ENCODE data around the gene SIK3.
"Not testable (repeated sequence)": the region's sequence is repeated elsewhere in the genome, so short reads cannot be mapped to it uniquely, and the experiment has no call there.

Gene SIK3

DNA sequence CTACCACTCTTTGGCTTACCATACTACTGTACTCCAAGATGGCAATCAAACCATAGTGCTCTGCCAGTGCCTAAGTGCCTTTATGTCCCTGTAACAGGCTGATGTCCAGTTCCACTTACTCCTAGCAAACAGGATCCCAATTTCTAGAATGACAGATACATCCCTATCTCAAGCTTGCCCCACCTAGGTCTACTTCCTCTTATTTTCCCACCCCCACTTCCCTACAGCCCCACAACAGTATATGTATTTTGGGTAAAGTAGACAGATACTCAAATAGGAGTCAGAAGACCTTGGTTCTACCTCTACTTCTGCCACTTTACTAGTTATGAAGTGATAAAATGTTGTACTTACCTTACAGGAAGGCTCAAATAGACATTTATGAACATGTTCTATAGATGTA, 24.1 kb downstream of the SIK3 start:
- DNase-seq: no peak

GRCh38 chr11:117073539-117073938, 24.7 kb downstream of the SIK3 start:
- no peak for DNase-seq

GRCh38 chr11:117072517-117073461, 25.4 kb downstream of the SIK3 start:
- DNase-seq: no peak

DNA sequence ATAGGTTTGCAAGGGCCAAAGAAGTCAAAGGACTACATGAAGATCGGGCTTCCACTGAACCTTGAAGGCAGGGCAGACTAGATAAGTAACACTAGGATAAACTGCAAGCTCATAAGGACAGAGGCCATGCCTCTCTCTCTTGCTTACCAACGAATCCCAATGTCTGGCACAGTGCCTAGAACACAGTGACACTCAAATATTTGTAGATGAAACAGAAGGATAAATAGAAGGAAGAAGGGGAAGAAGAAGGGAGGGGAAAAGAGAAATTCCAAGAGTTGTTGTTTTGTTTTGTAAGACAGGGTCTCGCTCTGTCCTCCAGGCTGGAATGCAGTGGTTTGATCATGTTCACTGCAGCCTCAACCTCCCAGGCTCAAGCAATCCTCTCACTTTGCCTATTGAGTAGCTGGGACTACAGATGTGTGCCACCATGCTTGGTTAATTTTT, 26.9 kb downstream of the SIK3 start:
- DNase-seq: no peak

GRCh38 chr11:117070016-117070415, 28.2 kb downstream of the SIK3 start:
- DNase-seq: no peak

DNA sequence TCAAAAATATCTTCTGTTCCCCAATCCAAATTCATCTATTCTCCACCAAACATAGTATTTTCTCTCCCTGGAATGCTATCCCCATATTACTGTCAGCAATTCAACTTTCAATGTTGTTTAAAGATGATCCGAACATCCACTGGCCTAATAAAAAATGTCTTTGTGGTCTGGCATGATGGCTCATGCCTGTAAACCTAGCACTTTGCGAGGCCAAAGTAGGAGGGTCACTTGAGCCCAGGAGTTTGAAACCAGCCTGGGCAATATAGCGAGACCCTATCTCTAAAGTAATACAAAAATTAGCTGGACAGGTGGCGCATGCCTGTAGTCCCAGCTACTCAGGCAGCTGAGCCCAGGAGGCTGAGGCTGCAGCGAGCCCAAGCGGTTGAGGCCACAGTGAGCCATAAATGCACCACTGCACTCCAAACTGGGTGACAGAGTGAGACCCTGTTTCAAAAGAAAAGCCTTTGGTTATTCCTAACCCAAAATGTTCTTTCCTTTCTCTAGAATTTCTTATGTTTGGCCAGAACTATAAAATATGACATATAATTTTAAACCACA, 29.8 kb downstream of the SIK3 start:
- DNase-seq: no peak

DNA sequence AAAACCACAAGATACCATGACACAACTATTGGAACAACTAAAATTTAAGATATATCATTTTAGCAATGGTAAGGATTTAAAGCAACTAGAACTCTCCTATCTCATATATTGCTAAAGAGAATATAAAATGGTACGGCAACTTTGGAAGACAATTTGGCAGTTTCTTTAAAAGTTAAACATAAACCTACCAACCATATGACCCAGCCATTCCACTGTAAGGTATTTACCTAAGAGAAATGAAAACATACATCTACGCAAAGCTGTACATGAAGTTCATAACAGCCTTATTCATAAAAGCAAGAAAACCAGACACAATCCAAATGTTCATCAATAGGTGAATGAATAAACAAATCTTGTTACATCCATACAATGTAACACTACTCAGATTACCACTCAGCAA, 31.3 kb downstream of the SIK3 start:
- DNase-seq: no peak

GRCh38 chr11:117064275-117064674, 34.0 kb downstream of the SIK3 start:
- DNase-seq: no peak

- no peak for DNase-seq
Observed at GRCh38 chr11:117062498-117062897, 35.7 kb downstream of the SIK3 start.

GRCh38 chr11:117061256-117061655, 37.0 kb downstream of the SIK3 start:
- DNase-seq: no peak

GRCh38 chr11:117059611-117060148, 38.5 kb downstream of the SIK3 start:
- DNase-seq: no peak

- no peak for DNase-seq
Observed at GRCh38 chr11:117058761-117059261, 39.4 kb downstream of the SIK3 start.

- no peak for DNase-seq
Observed at GRCh38 chr11:117057727-117058126, 40.5 kb downstream of the SIK3 start.

- DNase-seq: no peak
Observed at GRCh38 chr11:117057317-117057716, 40.9 kb downstream of the SIK3 start.

GRCh38 chr11:117055469-117055868, 42.8 kb downstream of the SIK3 start:
- DNase-seq: no peak

DNA sequence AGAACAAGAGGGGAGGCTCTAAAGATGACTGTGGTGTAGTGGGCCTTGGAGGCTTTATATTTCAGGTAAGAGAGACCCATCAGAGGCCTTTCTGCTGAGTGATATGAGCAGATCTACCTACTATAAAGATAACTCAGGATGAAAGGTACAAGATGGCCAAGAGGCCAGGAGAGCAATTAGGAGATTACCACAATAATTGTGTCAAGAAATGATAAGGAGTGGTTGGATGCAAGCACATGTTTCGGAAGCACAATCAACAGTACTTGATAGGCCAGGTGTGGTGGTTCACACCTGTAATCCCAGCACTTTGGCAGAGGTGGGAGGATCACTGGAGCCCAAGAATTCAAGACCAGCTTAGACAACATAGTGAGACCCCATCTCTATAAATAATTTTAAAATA, 43.8 kb downstream of the SIK3 start:
- DNase-seq: no peak

DNA sequence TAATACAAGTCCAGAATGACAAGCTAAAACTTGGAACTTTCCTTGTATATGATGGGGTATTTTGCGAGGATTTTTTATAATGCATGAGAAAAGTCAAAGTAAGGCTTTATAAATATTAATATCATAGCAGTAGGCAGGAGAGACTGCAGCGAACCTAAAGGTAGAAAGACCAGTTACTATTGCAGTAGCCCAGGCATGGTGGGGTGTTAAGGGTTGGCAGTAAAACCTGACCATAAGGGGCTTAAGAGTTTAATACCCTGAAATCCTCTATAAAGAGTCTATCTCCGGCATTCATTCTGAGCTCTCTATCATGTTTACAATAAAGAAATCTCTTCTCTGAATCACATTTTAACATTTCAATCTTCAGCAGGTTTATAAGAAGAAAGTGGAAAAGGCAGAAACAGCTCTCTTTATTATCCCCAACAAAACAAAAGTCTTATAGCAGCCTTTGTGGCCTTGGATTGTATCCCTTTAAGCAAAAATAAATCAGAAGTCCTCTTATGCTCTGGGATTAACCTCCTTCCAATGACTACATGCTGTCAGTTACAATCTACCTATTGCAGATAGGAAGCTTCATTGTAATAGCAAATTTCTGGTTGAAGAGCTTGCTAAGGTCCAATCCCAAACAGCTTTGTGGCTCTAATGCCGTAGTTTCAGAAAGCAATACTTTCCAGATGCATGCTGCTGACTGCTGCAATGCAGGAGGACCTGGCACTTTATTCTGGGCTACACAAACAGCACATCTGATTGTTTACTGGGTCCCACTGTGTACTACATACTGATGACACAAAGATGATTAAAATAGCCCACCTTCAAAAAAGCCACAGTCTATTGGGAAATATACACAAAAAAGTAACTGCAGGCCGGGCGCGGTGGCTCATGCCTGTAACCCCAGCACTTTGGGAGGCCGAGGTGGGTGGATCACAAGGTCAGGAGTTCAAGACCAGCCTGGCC, 45.8 kb downstream of the SIK3 start:
- no peak for DNase-seq

GRCh38 chr11:117050121-117050520, 48.1 kb downstream of the SIK3 start:
- DNase-seq: not testable (repeated sequence)

DNA sequence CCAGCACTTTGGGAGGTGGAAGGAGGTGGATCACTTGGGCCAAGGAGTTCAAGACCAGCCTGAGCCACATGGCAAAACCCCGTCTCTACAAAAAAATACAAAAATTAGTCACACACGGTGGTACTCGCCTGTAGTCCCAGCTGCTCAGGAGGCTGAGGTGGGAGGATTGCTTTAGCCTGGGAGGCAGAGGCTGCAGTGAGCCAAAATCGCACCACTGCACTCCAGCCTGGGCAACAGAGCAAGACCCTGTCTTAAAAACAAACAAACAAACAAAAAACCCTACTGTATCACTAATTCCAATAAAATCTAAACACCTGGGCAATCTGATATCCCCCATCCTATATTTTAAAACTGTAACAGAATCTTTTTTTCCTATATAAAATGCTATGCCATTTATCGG, 51.6 kb downstream of the SIK3 start:
- DNase-seq: not testable (repeated sequence)

DNA sequence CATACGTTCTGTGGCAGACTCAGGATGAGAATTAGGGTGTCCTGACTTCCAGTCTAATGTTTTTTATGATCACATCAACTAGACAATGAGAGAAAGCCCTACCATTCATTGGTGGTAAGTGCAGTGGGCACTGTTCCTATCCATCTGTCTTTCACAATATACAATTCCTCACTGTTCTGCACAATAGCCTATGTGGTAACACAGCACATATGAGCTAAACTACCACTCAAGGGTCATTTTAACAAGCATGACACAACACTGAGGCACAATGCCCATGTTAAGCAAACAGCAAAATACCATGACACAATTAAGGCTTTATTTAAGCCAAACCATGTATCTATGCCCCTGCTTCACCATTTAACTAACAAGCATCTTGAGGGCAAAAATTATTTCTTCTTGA, 52.3 kb downstream of the SIK3 start:
- no peak for DNase-seq

DNA sequence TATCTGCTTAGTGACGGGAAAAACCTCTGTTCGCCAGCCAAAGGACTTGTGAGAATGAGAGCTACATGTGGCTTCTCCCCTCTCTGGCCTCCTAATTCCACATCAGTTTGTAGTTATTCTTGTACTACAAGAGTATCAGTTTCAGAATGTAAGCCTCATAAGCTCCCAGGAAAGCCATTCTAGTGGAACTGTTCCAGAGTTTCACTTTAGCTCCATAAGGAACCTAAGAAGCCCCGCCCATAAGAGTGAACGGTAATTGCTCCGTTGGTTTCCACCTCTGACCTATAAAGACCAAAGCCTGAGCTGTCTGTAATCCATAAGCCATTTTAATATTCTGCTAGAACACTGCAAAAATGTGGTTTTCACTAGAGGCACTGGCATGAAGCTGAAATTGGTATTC, 53.0 kb downstream of the SIK3 start:
- no peak for DNase-seq

DNA sequence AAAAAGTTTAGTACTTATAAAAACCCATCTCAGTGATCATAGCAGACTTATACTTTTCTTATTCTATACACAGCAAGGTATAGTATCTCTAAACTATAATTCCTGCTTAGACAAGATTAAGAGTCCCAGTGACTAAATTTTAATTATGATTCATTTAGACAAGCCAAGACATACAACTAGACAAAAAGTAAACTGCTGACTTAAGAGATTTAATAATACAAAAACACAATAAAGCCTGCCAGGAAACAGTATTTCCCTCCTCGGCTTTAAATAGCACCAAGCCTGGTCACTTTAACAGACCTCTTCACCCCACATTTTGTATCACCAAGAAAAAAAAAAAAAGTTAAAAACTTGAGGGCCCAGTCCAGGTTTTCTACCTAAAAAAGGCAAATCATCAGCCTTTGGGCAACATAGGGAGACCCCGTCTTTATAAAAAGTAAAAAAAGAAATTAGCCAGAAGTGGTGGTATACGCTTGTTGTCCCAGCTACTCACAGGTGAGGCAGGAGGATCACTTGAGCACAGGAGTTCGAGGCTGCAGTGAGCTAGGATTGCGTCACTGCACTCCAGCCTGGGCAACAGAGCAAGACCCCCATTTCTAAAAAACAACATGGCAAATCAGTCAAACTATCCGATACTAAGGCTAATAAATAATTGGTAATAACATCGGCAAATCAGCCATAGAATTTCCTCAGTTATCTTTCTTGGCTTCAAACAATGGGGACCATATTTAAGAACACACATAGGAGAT, 53.8 kb downstream of the SIK3 start:
- no peak for DNase-seq

All from activated CD8-positive, alpha-beta memory T cell treated with anti-CD3 and anti-CD28 coated beads, Interleukin-2, amount 50 U/mL, for 48 hours (primary cell).